GM12878 (cell line): ENCODE measurements around the gene RRN3.

ENCODE experiments used
- CTCF ChIP-seq, 3 experiments: IDR thresholded peaks in 2 of 3; conservative IDR thresholded peaks in 1 of 3; 2 replicates each; pipeline ENCODE4 v1.5.1; 2011; ENCODE audit warnings: low read depth in 3 of 3, low read length in 3 of 3, mild to moderate bottlenecking in 3 of 3, control low read depth in 2 of 3, moderate library complexity in 2 of 3, inconsistent platforms in 1 of 3, mixed read lengths in 1 of 3; ENCODE audit not compliant: control insufficient read depth in 2 of 3, insufficient read depth in 1 of 3; ENCODE audit errors: extremely low read depth in 1 of 3
- POLR2A ChIP-seq: IDR thresholded peaks from 2 replicates; pipeline ENCODE4 v1.6.1; 2011; ENCODE audit warnings: low read depth, mild to moderate bottlenecking, low read length
- POLR2AphosphoS5 ChIP-seq: IDR thresholded peaks from 2 replicates; pipeline ENCODE4 v1.6.1; 2011; ENCODE audit warnings: mild to moderate bottlenecking, low read length, inconsistent platforms
- SRF ChIP-seq, 2 experiments: IDR thresholded peaks; 2 replicates each; pipeline ENCODE4 v1.6.1; 2011; ENCODE audit warnings: low read depth in 2 of 2, low read length in 2 of 2, mild to moderate bottlenecking in 1 of 2, moderate library complexity in 1 of 2
- TF ChIP-seq, protein P1 (sequence below): fragments of 450-650 bp; IDR thresholded peaks from 2 replicates; pipeline ENCODE4 v1.6.1; 2014; ENCODE audit warnings: mild to moderate bottlenecking

- TF ChIP-seq SRF (IDR thresholded peaks at IDR 0.05; ENCODE audit: low read depth in 2 of 2, low read length in 2 of 2) = no peak
- TF ChIP-seq POLR2AphosphoS5 = no peak
- TF ChIP-seq, protein P1, sequence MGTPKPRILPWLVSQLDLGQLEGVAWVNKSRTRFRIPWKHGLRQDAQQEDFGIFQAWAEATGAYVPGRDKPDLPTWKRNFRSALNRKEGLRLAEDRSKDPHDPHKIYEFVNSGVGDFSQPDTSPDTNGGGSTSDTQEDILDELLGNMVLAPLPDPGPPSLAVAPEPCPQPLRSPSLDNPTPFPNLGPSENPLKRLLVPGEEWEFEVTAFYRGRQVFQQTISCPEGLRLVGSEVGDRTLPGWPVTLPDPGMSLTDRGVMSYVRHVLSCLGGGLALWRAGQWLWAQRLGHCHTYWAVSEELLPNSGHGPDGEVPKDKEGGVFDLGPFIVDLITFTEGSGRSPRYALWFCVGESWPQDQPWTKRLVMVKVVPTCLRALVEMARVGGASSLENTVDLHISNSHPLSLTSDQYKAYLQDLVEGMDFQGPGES = no peak
- no peak for TF ChIP-seq POLR2A
- no peak for TF ChIP-seq CTCF (IDR thresholded peaks at IDR 0.05 in 2 of 3, conservative IDR thresholded peaks at IDR 0.05 in 1 of 3; ENCODE audit: control insufficient read depth in 2 of 3, extremely low read depth in 1 of 3, insufficient read depth in 1 of 3, low read depth in 3 of 3, low read length in 3 of 3)
Observed at GRCh38 chr16:15037745-15038144, 56.3 kb downstream of the RRN3 start.
